Stimulated activated CD4-positive, alpha-beta T cell treated with anti-CD3 and anti-CD28 coated beads, Interleukin-1b, Interleukin-23, amount 100 ng/mL, for 1 hour (primary cell): ENCODE data around the gene APC.

Source experiments
- DNase-seq, 2 donors: peaks; one replicate each; pipeline ENCODE4 v3.0.0-alpha.2; 2020; ENCODE audit warnings: low read depth in 2 of 2

Gene APC

DNA sequence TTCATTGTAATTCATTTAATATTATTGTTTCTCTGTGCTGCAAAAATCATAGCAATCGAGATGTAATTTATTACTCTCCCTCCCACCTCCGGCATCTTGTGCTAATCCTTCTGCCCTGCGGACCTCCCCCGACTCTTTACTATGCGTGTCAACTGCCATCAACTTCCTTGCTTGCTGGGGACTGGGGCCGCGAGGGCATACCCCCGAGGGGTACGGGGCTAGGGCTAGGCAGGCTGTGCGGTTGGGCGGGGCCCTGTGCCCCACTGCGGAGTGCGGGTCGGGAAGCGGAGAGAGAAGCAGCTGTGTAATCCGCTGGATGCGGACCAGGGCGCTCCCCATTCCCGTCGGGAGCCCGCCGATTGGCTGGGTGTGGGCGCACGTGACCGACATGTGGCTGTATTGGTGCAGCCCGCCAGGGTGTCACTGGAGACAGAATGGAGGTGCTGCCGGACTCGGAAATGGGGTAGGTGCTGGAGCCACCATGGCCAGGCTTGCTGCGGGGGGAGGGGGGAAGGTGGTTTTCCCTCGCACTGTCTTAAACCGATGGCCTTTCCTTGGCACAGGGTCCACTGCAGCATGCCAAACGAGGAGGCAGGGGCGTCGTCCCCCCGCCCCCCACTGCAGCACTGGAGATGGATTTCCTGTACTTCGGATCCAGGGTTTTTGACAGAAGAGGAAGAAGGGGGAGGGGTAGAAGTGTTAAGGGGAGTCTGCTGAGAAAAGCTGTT lies at the start of gene APC:
Gene APC, plus strand, starts transcription at position 423 of the 728 bp plus-strand sequence. CDS start 17,006 bp downstream, outside the sequence.
- peak; percentile 20 to 45 for DNase-seq

DNA sequence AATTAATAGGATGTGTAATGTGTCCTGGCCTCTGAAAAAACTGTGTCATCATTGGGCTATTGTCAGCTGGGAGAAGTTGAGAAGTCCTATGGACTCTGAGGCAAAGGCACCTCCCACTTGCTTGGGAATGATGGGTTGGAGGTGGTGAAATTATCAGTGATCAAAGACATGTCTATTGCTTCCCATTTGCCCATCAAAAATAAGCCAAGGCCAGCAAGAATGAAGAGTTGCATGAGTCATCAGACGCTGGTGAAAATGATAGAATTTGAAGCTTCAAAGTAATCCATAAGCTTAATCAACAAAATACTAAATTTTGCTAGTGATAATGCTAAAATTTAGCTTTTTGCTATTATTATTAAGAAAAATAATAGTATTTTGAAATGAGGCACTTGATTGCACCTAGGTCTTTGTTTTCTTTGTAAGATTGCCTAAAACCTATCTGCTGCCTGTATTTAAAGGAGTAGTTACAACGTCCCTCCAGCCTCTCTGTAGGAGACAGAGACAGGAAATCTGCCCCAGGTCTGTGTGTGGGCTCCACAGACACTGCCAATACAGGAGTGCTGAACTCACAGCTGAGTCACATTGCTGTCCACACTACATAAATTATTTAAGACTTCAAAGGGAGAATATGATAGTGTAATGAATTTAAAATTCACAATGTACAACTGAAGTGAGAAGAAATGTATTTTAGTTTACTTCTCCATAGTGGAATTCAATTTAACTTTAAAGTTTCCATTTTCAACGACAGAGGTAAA lies 48.4 kb upstream of the APC start:
- no peak for DNase-seq

DNA sequence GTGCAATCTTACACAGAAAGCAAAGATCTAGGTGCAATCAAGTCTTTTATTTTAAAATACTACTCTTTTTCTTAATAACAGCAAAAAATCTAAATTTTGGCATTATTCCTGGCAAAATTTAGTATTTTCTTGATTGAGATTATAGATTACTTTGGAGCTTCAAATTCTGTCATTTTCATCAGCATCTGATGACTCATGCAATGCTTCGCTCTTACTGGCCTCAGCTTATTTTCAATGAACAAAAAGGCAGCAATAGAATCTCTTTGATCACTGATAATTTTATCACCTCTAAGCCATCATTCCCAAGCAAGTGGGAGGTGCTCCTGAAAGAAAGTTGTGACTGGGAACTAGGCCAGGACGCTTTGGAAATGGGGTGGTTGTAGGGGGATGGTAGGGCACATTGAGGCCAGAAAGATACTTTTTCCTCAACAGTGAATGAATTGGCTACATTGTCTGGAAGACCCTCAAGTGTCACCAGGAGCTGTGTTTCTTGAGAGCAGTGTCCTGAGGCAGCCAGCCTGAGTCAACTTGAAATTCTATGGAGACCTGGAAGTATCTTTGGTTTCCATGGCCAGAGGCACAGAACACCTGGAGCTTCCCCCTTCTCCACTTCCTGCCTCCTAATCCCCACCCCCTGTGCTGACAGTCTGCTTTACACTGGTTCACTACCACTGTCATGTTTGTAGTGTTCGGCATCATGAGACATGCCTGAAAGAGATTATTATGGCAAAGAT lies 46.9 kb upstream of the APC start:
- no peak for DNase-seq

DNA sequence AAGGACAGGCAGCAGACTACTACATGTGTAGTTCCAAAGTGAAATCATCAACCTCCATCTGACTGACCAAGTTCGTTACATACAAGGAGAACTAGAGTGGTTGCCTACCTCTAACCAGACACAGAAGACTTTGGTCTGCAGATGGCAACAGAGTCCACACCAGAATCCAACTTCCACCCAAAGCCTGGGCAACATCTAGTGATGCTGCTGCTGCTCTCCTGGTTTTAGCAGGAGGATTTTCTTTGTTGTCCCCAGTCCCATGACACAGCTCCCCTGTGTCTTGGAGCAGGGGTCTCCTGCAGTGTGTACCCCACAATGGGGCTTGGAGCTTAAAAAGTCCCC lies 46.4 kb upstream of the APC start:
- DNase-seq: no peak

DNA sequence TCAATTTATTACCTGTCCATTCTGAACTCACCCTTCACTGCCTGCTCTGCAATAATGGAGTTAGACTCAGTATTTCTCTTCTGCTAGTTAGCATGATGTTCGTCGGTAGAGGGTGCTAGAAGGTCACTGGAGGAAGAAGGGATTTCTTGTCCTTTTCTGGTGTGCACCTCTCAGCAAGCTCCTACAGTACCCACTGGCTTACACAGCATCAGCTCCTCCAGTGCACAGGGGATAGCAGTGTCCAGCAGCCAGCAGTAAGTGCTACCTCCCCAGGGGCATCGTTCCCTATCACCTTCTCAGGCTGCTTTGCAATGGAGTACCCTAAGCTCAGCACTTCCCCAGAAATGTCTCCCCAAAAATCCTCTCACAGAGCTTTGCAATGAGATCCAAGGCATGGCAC lies 45.9 kb upstream of the APC start:
- no peak for DNase-seq

DNA sequence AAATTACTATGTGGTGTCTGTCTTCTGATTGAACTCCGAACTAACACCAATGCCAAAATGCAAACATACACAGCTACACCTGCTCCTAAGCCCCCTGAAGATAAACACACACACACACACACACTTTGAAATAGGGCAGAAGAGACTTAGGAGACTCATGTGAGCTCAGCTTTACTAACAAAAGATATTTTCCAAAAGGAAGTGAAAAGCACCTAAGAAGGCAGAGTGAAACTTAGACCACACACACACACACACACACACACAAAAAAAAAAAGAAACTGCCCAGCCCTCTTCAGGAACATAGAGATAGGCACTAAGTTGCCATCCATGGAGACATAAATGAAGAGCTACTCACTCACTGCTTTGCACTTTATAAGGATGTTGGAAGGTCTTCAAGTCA lies 45.2 kb upstream of the APC start:
- DNase-seq: no peak

DNA sequence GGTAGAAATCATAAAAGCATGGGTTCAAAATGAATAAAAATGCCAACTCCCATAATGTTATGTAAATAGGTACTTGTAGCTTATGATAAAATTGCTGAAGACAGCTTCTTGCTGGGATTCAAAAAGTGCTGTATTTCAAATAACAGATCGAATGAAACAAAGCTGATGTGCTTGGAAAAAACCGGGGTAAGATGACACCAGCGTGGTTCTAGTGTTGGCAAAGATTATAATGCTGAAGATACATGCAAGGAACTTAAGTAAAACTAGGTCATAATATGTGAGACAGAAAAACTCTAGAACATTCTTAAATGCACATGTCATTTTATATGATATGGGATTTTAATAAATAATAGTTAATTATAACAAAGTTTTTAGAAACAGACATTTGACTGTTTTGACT lies 44.4 kb upstream of the APC start:
- no peak for DNase-seq

DNA sequence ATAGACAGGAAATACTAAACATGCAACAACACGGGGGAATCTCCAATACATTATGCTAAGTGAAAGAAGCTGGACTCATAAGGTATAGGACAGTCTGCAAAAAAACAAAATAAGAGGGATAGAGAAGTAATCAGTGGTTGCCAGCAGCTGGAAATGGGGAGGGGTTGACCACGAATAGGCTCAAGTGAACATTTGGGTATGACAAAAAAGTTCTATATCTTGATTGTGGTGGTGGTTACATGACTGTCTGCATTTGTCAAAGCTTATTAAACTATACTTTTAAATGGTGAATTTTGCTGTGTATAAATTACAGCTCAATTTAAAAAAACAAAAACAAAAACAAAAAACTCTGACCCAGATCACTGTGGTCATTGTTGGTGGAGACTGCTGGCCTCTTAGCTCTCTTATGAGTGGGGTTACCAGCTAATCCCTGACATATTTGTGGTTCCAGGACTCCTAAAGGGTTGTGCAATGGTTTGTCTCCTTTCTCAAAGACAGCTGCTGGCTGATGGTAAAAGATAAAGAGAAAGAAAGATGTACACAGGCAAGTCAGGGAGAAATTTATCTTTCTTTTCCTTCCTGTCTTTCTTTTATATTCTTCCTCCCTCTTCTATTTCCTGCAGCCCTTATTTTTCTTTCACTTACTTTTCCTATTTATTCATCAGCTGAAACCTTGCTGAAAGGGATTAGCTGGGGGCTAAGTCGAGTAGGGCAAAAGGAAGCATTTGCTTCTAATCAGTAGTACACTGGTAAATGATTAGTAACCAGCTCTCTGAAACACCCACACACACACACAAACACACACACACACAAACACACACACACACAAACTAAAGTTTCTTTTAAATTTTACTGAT lies 42.6 kb upstream of the APC start:
- no peak for DNase-seq

DNA sequence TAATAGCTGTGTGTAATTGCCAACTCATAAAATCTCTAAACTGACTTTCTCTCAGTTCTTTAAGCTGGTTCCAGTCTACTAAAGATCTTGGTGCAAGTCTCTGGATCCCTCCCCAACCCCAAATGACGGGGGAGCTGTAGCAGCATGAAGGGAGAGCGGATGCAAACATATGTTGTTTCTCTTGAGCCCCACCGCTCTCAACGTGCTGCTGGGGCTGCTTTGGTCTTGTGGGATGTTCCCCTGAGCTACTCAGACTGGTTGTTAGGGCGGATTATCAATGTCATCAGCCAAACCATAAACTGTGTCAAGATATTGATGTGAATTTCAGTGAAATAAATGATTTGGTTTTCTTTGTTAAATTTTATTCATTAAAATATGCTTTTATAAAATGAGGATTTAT lies 40.9 kb upstream of the APC start:
- DNase-seq: no peak

DNA sequence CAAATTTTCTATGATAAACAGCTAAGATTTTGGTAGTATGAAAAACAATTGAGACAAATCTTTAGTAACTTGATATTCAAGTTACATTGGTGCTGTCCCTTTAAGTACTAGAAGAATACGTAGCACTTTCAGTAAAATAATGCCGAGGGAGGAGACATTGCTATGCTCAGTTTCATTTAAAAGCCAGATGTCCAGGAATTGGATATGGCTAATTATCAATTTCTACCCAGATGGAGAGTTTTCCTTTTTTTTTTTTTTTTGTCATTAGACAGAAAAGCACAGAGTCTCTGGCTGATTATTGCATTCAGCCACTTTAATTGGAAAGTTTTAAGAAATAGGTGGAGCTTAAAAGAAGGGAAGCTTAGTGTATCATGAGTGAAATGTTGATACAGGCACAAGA lies 40.4 kb upstream of the APC start:
- DNase-seq: no peak

DNA sequence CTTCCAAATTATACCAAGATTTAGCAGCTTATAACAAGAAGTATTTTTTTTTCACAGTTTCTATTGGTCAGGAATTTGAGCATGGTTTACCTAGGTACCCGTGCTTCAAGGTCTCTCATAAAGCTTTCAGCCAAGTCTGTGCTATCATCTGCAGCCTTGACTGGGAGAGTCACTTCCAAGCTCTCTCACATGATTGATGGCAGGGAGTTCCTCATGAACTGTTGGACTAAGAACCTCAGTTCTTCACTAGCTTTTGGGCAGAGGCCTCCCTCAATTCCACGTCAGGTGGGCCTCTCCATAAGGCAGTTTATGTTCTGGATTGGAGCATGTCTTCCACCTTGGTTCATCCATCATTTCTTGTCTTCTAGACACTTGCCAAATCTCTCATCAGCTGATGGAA lies 39.9 kb upstream of the APC start:
- DNase-seq: no peak

DNA sequence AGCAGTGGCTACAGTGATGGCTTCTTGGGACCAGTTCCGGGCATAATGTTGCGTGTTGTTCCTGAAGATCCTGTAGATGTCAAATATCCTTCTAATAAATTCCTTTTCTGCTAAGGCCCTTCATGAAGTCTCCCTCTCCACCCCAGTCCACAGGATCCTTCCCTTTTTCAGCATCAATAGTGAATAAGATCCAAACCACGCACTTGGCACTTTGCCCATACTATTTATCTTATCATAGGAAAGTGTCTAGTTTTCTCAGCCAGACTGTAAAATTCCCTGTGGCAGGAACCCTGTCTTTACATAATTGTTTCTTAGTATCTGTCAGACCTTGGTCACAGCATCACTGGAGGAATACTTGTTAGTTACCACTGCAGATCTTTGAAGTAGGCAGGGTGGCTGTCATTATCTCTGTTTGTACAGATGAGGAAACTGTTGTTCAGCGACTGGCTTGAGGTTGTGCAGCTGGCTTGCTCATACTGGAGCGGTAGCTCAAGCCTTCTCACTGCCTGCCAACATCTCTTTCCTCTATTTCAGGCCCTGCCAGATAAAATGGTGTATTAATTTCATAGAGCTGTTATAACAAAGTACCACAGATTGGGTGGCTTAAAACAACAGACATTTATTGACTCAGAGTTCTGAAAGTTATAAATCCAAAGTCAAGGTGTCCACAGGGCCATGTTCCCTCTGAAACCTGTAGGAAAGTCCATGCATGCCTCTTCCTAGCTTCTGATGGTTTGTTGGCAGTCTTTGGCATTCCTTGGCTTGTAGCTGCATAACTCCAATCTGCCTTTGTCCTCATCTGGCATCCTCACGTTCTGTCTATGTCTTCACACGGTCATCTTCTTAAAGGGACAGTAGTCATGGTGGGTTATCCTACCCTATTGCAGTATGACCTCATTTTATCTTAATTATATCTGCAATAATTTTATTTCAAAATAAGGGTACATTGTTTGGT lies 33.5 kb upstream of the APC start:
- no peak for DNase-seq

DNA sequence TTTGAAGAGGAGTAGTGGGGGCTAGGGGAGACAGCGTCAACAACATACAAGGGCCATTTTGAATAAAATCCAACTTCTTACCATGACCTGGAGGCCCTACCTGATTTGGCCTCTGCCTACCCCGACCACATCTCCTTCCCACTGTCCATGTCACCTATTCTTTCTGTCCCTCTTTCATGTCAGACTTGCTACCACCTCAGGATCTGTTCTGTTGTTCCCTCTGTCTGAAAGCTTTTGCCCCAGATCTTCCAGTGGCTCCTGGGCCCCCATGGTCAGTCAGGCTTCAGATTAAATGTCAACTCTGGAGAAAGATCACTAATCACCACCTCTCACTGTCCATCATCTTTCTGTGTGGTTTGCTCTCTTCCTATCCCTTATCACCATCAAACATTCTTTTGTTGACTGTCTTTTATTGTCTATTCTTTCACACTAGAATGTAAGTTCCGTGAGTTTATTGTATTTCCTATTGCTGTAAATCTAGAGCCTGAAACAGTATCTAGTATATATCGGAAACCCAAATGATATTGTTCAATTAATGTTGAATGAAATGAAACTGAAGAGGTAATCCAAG lies 31.2 kb upstream of the APC start:
- DNase-seq: no peak

DNA sequence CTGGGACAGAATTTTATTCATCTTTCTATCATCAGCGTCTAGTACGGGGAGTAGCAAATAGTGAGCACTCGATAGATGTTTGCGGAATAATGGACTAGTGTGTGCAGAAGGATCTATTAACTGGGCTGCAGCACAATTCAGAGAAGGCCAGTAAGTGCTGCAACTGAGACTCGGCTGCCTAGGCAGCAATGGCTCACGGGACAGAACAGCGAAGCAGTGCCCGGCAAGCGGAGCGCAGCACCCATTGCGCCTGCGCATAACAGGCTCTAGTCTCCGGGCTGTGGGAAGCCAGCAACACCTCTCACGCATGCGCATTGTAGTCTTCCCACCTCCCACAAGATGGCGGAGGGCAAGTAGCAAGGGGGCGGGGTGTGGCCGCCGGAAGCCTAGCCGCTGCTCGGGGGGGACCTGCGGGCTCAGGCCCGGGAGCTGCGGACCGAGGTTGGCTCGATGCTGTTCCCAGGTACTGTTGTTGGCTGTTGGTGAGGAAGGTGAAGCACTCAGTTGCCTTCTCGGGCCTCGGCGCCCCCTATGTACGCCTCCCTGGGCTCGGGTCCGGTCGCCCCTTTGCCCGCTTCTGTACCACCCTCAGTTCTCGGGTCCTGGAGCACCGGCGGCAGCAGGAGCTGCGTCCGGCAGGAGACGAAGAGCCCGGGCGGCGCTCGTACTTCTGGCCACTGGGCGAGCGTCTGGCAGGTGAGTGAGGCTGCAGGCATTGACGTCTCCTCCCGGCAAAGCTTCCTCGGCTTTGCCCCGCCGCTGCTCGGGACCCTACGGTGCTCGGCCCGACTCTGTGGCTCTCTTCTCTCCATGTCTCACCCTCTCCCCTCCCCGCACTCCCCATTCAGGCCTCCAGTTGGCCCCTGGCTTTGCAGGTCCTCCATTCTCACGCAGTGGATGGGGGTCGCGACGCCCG lies 30.2 kb upstream of the APC start:
- peak; percentile 82 to 97 for DNase-seq

DNA sequence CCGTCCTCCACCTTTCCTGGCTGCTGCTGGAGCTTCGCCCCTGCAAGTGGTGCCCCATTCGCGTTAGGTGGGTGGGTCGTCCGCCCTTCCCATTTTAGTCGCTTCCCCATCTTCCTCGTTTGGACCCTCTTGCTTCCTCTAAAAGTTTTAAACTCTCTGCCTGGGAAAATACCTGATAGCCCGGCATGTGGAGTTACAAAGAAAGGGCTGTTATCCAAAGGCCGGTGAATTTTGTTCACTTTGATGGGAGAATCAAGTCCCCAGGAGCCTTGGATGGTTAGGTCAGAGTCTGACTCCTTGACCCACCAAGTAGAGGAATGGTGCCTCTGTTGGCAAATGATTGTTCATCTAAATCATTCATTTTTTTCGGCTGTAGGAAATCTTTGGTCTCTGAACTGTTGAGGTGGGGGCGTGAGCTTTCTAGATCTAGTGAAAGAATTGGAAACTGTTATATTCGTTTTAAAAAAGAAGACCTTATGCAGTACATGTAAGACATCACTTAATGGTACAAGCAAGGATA lies 29.5 kb upstream of the APC start:
- DNase-seq: no peak

DNA sequence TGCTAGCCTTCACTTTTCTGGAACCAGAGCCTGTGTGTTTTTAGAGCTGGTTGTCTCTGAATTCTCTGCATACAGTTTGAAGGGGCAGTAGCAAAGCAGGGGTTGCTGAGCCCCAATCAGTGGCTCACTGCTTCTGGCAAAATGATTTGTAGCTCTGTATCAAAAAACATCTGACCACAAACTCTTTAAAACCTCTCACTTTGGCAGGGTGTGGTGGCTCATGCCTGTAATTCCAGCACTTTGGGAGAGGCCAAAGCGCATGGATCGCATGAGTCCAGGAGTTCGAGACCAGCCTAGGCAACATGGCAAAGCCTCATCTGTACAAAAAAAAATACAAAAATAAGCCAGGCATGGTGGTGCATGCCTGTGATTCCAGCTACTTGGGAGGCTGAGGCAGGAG lies 28.3 kb upstream of the APC start:
- DNase-seq: no peak

DNA sequence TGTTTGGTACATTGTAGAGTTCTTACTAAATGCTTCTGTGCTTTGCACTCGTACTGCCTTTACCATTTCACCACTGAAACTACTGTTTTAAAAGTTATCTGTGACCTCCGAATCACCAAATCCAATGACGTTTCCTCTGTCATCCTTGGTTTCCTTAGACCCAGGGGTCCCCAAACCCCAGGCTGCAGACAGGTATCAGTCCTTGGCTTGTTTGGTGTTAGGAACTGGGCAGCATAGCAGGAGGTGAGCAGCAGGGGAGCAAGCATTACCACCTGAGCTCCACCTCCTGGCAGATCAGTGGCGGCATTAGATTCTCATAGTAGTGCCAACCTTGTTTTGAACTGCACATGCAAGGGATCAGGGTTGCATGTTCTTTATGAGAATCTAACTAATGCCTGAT lies 26.8 kb upstream of the APC start:
- DNase-seq: no peak

DNA sequence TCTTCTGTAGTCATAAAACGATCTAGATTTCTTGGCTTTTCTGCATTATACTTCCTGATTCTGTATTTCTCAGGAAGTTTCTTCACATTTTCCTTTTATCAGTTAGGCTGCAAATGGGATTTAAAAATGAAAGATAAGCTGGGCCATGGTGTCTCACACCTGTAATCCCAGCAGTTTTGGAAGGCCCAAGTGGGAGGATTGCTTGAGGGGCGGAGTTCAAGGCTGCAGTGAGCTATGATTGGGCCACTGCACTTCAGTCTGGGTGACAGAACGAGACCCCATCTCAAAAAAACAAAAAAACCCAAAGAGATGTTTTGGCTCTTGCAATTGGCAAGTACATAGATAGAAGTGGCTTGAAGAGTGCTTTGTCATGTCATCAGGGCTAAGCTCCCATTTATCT lies 26.2 kb upstream of the APC start:
- no peak for DNase-seq

DNA sequence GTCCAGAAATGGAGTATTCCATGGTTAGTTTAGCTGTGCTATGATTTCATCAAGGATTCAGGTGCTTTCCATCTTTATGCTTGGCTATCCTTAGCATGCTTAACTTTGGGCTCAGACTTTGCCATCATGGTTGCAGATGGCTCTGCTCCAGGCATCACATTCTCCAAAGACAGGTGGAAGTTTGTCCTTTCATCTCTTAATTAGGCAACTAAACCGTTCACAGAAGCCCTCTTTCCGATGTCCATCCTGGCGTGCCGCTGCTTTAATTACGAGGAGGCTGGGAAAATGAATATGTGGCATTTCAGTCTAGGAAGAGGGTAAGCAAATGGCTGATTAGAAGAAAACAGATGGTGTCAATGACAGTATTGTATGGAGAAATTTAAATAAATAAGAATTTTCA lies 24.5 kb upstream of the APC start:
- no peak for DNase-seq
